Keratinocyte (primary cell): Measurements from ENCODE around the gene YTHDF1. TPM values are rescaled to one million over a fixed set of nuclear protein-coding genes. Genes with fewer than 3 reads are reported as not detected.

Source experiments
- DNase-seq: peaks from one replicate; pipeline ENCODE4 v3.0.0-alpha.2; 2011; ENCODE audit warnings: low read depth, missing footprints, low spot score
- FAIRE-seq: peaks from 2 replicates; lab custom pipeline; 2011; peaks lifted over from hg19 to GRCh38; lab: Jason Lieb, UNC
- H2AFZ ChIP-seq: 2 replicates; pipeline ENCODE4 v1.6.0; 2012; ENCODE audit warnings: low read length, control low read depth, inconsistent platforms; ENCODE audit not compliant: control insufficient read depth
- H3K27ac ChIP-seq: 2 replicates; pipeline ENCODE4 v1.5.1; 2011; ENCODE audit warnings: low read length; ENCODE audit not compliant: control insufficient read depth, insufficient read depth
- H3K27me3 ChIP-seq: 3 replicates; pipeline ENCODE4 v1.6.0; 2011; ENCODE audit warnings: low read length; ENCODE audit not compliant: control insufficient read depth, insufficient read depth; ENCODE audit errors: extremely low read depth
- H3K36me3 ChIP-seq, 2 experiments: 2 replicates in 1 of 2; 3 replicates in 1 of 2; pipeline ENCODE4 v1.5.1; 2011; ENCODE audit warnings: low read length in 2 of 2, mild to moderate bottlenecking in 1 of 2; ENCODE audit not compliant: control insufficient read depth in 2 of 2, insufficient read depth in 2 of 2; ENCODE audit errors: extremely low read depth in 1 of 2
- H3K4me1 ChIP-seq: 3 replicates; pipeline ENCODE4 v1.5.1; 2011; ENCODE audit warnings: low read length; ENCODE audit not compliant: control insufficient read depth, insufficient read depth; ENCODE audit errors: extremely low read depth
- H3K4me2 ChIP-seq: 3 replicates; pipeline ENCODE4 v1.6.0; 2011; ENCODE audit warnings: low read depth, low read length; ENCODE audit not compliant: control insufficient read depth, insufficient read depth; ENCODE audit errors: extremely low read depth
- H3K4me3 ChIP-seq, 3 experiments: fragments of 200-600 bp in 1 of 3; sonication (generic) in 1 of 3; 2 replicates in 2 of 3; 3 replicates in 1 of 3; pipeline ENCODE4 v1.5.1; 2011 to 2016; ENCODE audit warnings: low read length in 3 of 3, mild to moderate bottlenecking in 3 of 3, control low read depth in 2 of 3, inconsistent platforms in 1 of 3, low read depth in 1 of 3, mixed read lengths in 1 of 3, mixed run types in 1 of 3, moderate library complexity in 1 of 3; ENCODE audit not compliant: control insufficient read depth in 2 of 3, insufficient read depth in 2 of 3; ENCODE audit errors: extremely low read depth in 1 of 3
- H3K79me2 ChIP-seq: 2 replicates; pipeline ENCODE4 v1.6.0; 2012; ENCODE audit warnings: low read length; ENCODE audit not compliant: control insufficient read depth, insufficient read depth
- H3K9ac ChIP-seq: 3 replicates; pipeline ENCODE4 v1.6.0; 2011; ENCODE audit warnings: low read length; ENCODE audit not compliant: control insufficient read depth, insufficient read depth; ENCODE audit errors: extremely low read depth
- H3K9me1 ChIP-seq: 3 replicates; pipeline ENCODE4 v1.6.0; 2011; ENCODE audit warnings: low read length; ENCODE audit not compliant: control insufficient read depth, insufficient read depth; ENCODE audit errors: extremely low read depth
- H3K9me3 ChIP-seq: 2 replicates; pipeline ENCODE4 v1.5.1; 2012; ENCODE audit warnings: low read depth, low read length; ENCODE audit not compliant: control insufficient read depth
- H4K20me1 ChIP-seq: 3 replicates; pipeline ENCODE4 v1.6.0; 2011; ENCODE audit warnings: low read length; ENCODE audit not compliant: control insufficient read depth, insufficient read depth; ENCODE audit errors: extremely low read depth
- CTCF ChIP-seq, 3 experiments: IDR thresholded peaks in 1 of 3; conservative IDR thresholded peaks in 1 of 3; optimal IDR thresholded peaks in 1 of 3; 2 replicates in 2 of 3; 3 replicates in 1 of 3; pipeline versions ENCODE3 to v1.5.1; 2011; ENCODE audit warnings: low read length in 3 of 3, mild to moderate bottlenecking in 3 of 3, moderate library complexity in 2 of 3, control low read depth in 1 of 3, inconsistent platforms in 1 of 3; ENCODE audit not compliant: insufficient read depth in 2 of 3; ENCODE audit errors: extremely low read depth in 1 of 3
- EZH2 ChIP-seq: IDR thresholded peaks from one replicate; pipeline ENCODE4 v1.6.1; 2012; ENCODE audit warnings: inconsistent platforms, mild to moderate bottlenecking, low read length, moderate library complexity
- dilution Hi-C: fragments of 300-500 bp; cut with MboI; formaldehyde crosslinking; loops from one replicate; pipeline ENCODE4 v1.7.0; 2020; ENCODE audit warnings: low sequenced_read_pairs; ENCODE audit not compliant: extremely low pct_ligation_motif_present
- polyA plus RNA-seq, 5 experiments: library from polyadenylated mRNA; depleted of rRNA in 3 of 5; stranded (reverse) in 3 of 5; stranded (forward) in 1 of 5; unstranded in 1 of 5; fragments of >200 nt; gene quantifications; 1 replicate in 1 of 5; 2 replicates in 3 of 5; 3 replicates in 1 of 5; pipeline versions ENCODE4 v1.2.1 to v1.2.3, GENCODE V29; 2011 to 2012; ENCODE audit warnings: missing spikeins in 2 of 5, low read depth in 1 of 5, low replicate concordance in 1 of 5

Gene YTHDF1
- polyA plus RNA-seq, 1 donor (not counting 4 experiments of a cell fraction or from before 2014, with no cell fraction given), result 26.4 TPM

DNA sequence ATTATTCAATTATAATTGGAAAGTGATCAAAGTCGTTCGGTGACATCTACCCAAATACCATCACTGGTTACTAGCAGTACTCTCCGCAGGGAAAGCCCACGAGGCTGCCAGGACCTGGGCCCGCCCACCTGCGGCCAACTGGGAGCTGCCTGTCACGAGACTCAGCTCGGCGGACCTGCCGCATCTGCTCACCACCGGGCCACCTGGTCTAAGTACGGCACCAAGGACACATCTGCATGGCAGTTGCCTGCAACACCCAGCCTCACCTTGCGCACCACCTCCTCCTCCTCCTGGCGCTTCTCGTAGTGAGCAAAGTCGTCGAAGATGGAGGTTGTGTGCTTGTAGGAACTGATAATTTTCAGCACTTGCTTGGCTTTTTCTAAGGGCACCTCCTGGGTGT, 13.9 kb downstream of the YTHDF1 start:
- no peak overlapping the region for H3K4me3 ChIP-seq
- H3K4me2 ChIP-seq, result no peak overlapping the region
- H3K36me3 ChIP-seq, result peaks cover 36 to 38% of the 10 kb centered on the region in 2 experiments
- H3K9me1 ChIP-seq, result no peaks in the 10 kb centered on the region
- H4K20me1 ChIP-seq, result peaks cover 65% of the 10 kb centered on the region
- no peaks in the 10 kb centered on the region for H3K9me3 ChIP-seq
- DNase-seq, result no peak
- TF ChIP-seq CTCF (optimal IDR thresholded peaks at IDR 0.05 in 1 of 3, IDR thresholded peaks at IDR 0.05 in 1 of 3, conservative IDR thresholded peaks at IDR 0.05 in 1 of 3; ENCODE audit: extremely low read depth in 1 of 3, insufficient read depth in 2 of 3, low read length in 3 of 3) (no peak), EZH2 (no peak)
- no peaks in the 10 kb centered on the region for H3K27me3 ChIP-seq
- dilution Hi-C loops, result no loop called here
- no peak overlapping the region for H2AFZ ChIP-seq
- no peaks in the 10 kb centered on the region for H3K4me1 ChIP-seq
- H3K79me2 ChIP-seq, result peaks cover 97% of the 10 kb centered on the region
- FAIRE-seq, result no peak
- H3K9ac ChIP-seq, result no peak overlapping the region
- H3K27ac ChIP-seq, result no peak overlapping the region

DNA sequence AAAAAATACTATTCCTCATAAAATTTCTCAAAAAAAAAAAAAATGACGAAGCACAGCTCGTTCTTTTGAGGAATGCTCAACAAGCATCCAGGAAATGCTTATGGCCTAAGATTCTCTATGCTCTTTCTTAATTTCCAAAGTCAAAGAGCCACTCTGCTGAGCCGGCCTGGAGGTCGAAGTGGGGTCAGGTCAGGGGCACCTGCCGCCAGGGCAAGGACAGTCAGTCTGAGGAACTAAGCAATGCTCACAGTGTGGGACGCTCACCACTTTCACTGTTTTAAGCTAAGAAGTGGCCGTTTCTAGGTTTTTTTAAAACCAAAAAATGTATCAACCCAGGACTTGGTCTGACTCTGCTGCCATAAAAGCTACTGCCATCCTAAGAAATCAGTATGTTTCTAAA, 17.3 kb downstream of the YTHDF1 start:
- FAIRE-seq (no peak), DNase-seq (no peak)
- H4K20me1 ChIP-seq, result peaks cover 43% of the 10 kb centered on the region
- H3K4me3 ChIP-seq, result no peak overlapping the region
- H3K9me1 ChIP-seq, result no peaks in the 10 kb centered on the region
- peaks cover 69% of the 10 kb centered on the region for H3K79me2 ChIP-seq
- H3K9me3 ChIP-seq, result no peaks in the 10 kb centered on the region
- no peak overlapping the region for H3K4me2 ChIP-seq
- H3K36me3 ChIP-seq, result peaks cover 26 to 35% of the 10 kb centered on the region in 2 experiments
- H2AFZ ChIP-seq, result no peak overlapping the region
- H3K27ac ChIP-seq, result no peak overlapping the region
- TF ChIP-seq CTCF (optimal IDR thresholded peaks at IDR 0.05 in 1 of 3, IDR thresholded peaks at IDR 0.05 in 1 of 3, conservative IDR thresholded peaks at IDR 0.05 in 1 of 3; ENCODE audit: extremely low read depth in 1 of 3, insufficient read depth in 2 of 3, low read length in 3 of 3), result no peak
- no peak for TF ChIP-seq EZH2
- dilution Hi-C loops, result no loop called here
- H3K27me3 ChIP-seq, result no peaks in the 10 kb centered on the region
- no peaks in the 10 kb centered on the region for H3K4me1 ChIP-seq
- no peak overlapping the region for H3K9ac ChIP-seq
